HCT116 (cell line): ENCODE measurements around the gene METTL26. TPM values are rescaled to one million over a fixed set of nuclear protein-coding genes. Genes with fewer than 3 reads are reported as not detected.

Experiments used
- ATAC-seq: fragments of 200-7000 bp; cut with Tn5 transposase; 2 replicates; pipeline ENCODE4 v1.9.1; 2020; ENCODE audit warnings: mild to moderate bottlenecking, moderate library complexity
- BruUV-seq: library from RNA; stranded (reverse); fragments of 400-500 nt; replicated peaks from 2 replicates; lab custom pipeline; 2021; lab: Mats Ljungman, UMichigan
- CTCF ChIA-PET: fragments of 300-600 bp; sonication (Branson Sonifier 250); formaldehyde crosslinking; loops from one replicate; lab custom pipeline; 2021; ENCODE audit warnings: antibody characterized with exemption; lab: Charles Lee
- POLR2A ChIA-PET: fragments of 300-600, 350-600 bp; sonication (Branson Sonifier 250); formaldehyde crosslinking; loops from one replicate; lab custom pipeline; 2021; ENCODE audit warnings: antibody characterized with exemption; lab: Charles Lee
- RAD21 ChIA-PET, 2 experiments: fragments of 300-600 bp; sonication (Branson Sonifier 250); formaldehyde crosslinking; loops; one replicate each; lab custom pipeline; 2023; ENCODE audit warnings: low total read pairs in 2 of 2; ENCODE audit not compliant: uncharacterized antibody in 2 of 2, unreplicated experiment in 2 of 2, low non-redundant PET in 1 of 2; lab: Charles Lee
- DNase-seq: peaks from one replicate; pipeline ENCODE4 v3.0.0-alpha.2; 2010; ENCODE audit warnings: low read depth, low spot score
- H2AFZ ChIP-seq: fragments of 200-600 bp; shearing (Covaris generic), sonication (generic); 2 replicates; pipeline ENCODE4 v1.6.1; 2017; ENCODE audit warnings: low read depth, mixed run types, mixed read lengths, antibody characterized with exemption, low read length; ENCODE audit not compliant: poor library complexity, severe bottlenecking
- H3K27ac ChIP-seq: 2 replicates; pipeline ENCODE4 v1.5.1; 2012; ENCODE audit warnings: low read depth, low read length
- H3K27me3 ChIP-seq: fragments of 200-600 bp; sonication (generic); 2 replicates; pipeline ENCODE4 v1.6.1; 2016; ENCODE audit warnings: mixed run types, low read length, mixed read lengths; ENCODE audit not compliant: insufficient read depth
- H3K36me3 ChIP-seq, 2 experiments: fragments of 200-500 bp in 1 of 2; fragments of 200-600 bp in 1 of 2; sonication (Bioruptor generic) in 1 of 2; sonication (generic) in 1 of 2; 2 replicates each; pipeline versions ENCODE4 v1.5.1 to v1.6.1; 2014 to 2016; ENCODE audit warnings: low read length in 2 of 2, inconsistent platforms in 1 of 2, mixed read lengths in 1 of 2, mixed run types in 1 of 2; ENCODE audit not compliant: insufficient read depth in 2 of 2, control insufficient read depth in 1 of 2
- H3K4me1 ChIP-seq, 2 experiments: fragments of 200-600 bp in 1 of 2; sonication (generic) in 1 of 2; 2 replicates each; pipeline versions ENCODE4 v1.5.1 to v1.6.1; 2012 to 2017; ENCODE audit warnings: low read length in 2 of 2, inconsistent platforms in 1 of 2, mild to moderate bottlenecking in 1 of 2, mixed read lengths in 1 of 2, mixed run types in 1 of 2, moderate library complexity in 1 of 2; ENCODE audit not compliant: insufficient read depth in 2 of 2, control insufficient read depth in 1 of 2
- H3K4me2 ChIP-seq: fragments of 200-600 bp; sonication (generic); 2 replicates; pipeline ENCODE4 v1.6.1; 2017; ENCODE audit warnings: mixed run types, low read length, mixed read lengths
- H3K4me3 ChIP-seq, 2 experiments: fragments of 200-600 bp in 1 of 2; sonication (generic) in 1 of 2; replicated peaks in 1 of 2; 2 replicates each; pipeline ENCODE4 v1.5.1; 2011 to 2016; ENCODE audit warnings: low read length in 2 of 2, control low read depth in 1 of 2, low read depth in 1 of 2, mild to moderate bottlenecking in 1 of 2, mixed read lengths in 1 of 2, mixed run types in 1 of 2
- H3K79me2 ChIP-seq: fragments of 200-600 bp; sonication (generic); 2 replicates; pipeline ENCODE4 v1.6.1; 2017; ENCODE audit warnings: mild to moderate bottlenecking, mixed run types, low read length, moderate library complexity, mixed read lengths; ENCODE audit not compliant: insufficient read depth
- H3K9ac ChIP-seq: fragments of 200-600 bp; sonication (generic); 2 replicates; pipeline ENCODE4 v1.6.1; 2016; ENCODE audit warnings: low read length, mixed read lengths
- H3K9me2 ChIP-seq: fragments of 200-600 bp; sonication (generic), shearing (Covaris generic); 2 replicates; pipeline ENCODE4 v1.6.1; 2017; ENCODE audit warnings: mixed run types, mild to moderate bottlenecking, moderate library complexity; ENCODE audit not compliant: insufficient read depth
- H3K9me3 ChIP-seq, 2 experiments: fragments of 200-500 bp in 1 of 2; fragments of 200-600 bp in 1 of 2; sonication (Bioruptor generic) in 1 of 2; sonication (generic) in 1 of 2; 2 replicates each; pipeline ENCODE4 v1.6.1; 2014 to 2017; ENCODE audit warnings: low read length in 2 of 2, mixed read lengths in 2 of 2, inconsistent platforms in 1 of 2, low read depth in 1 of 2, mild to moderate bottlenecking in 1 of 2, mixed run types in 1 of 2, moderate library complexity in 1 of 2; ENCODE audit not compliant: control insufficient read depth in 1 of 2, insufficient read depth in 1 of 2
- H4K20me1 ChIP-seq: fragments of 200-600 bp; sonication (generic), shearing (Covaris generic); 2 replicates; pipeline ENCODE4 v1.6.1; 2017; ENCODE audit warnings: mixed run types, mild to moderate bottlenecking, moderate library complexity; ENCODE audit not compliant: insufficient read depth
- CBX3 ChIP-seq: IDR thresholded peaks from 2 replicates; pipeline ENCODE4 v1.6.1; 2012; ENCODE audit warnings: low read depth
- CEBPB ChIP-seq: IDR thresholded peaks from 2 replicates; pipeline ENCODE4 v1.6.1; 2012; ENCODE audit warnings: low read depth
- ELF1 ChIP-seq: IDR thresholded peaks from 2 replicates; pipeline ENCODE4 v1.6.1; 2012; ENCODE audit warnings: low read depth, borderline replicate concordance
- FOSL1 ChIP-seq: IDR thresholded peaks from 2 replicates; pipeline ENCODE4 v1.6.1; 2012; ENCODE audit warnings: low read depth
- JUND ChIP-seq: IDR thresholded peaks from 2 replicates; pipeline ENCODE4 v1.6.1; 2012
- POLR2A ChIP-seq: IDR thresholded peaks from 2 replicates; pipeline ENCODE4 v1.7.0; 2011; ENCODE audit warnings: borderline replicate concordance; ENCODE audit not compliant: insufficient read depth, insufficient read length; ENCODE audit errors: extremely low read depth
- POLR2AphosphoS5 ChIP-seq: IDR thresholded peaks from 2 replicates; pipeline ENCODE4 v1.6.1; 2011; ENCODE audit warnings: mild to moderate bottlenecking, low read depth, low read length, moderate library complexity
- SIN3A ChIP-seq: IDR thresholded peaks from 2 replicates; pipeline ENCODE4 v1.6.1; 2012; ENCODE audit warnings: low read depth
- SRF ChIP-seq: IDR thresholded peaks from 2 replicates; pipeline ENCODE4 v1.6.1; 2012; ENCODE audit warnings: low read depth
- YY1 ChIP-seq: IDR thresholded peaks from 2 replicates; pipeline ENCODE4 v1.6.1; 2011; ENCODE audit warnings: low read length, low read depth, moderate library complexity, mild to moderate bottlenecking; ENCODE audit not compliant: insufficient replicate concordance; ENCODE audit errors: extremely low read depth
- intact Hi-C: fragments of 100-400 bp; cut with micrococcal nuclease; formaldehyde crosslinking; loops from 2 replicates; pipeline ENCODE4 v1.10.0; 2022
- total RNA-seq: library from RNA; stranded (reverse); gene quantifications from one replicate; pipeline ENCODE4 v1.2.1, GENCODE V29; 2021; ENCODE audit not compliant: unreplicated experiment
- TF ChIP-seq, protein P1 (sequence below), 3 experiments: fragments of 200-600 bp in 1 of 3; sonication (generic) in 1 of 3; IDR thresholded peaks in 2 of 3; conservative IDR thresholded peaks in 1 of 3; 2 replicates each; pipeline ENCODE4 v1.5.1; 2012 to 2017; ENCODE audit warnings: low read depth in 2 of 3, low read length in 2 of 3, antibody characterized with exemption in 1 of 3, borderline replicate concordance in 1 of 3, control low read depth in 1 of 3, mild to moderate bottlenecking in 1 of 3, mixed read lengths in 1 of 3, mixed run types in 1 of 3, moderate library complexity in 1 of 3; ENCODE audit not compliant: insufficient read depth in 1 of 3

METTL26 gene
- total RNA-seq, 1 experiment from 2014 or later: 85.7 TPM

DNA sequence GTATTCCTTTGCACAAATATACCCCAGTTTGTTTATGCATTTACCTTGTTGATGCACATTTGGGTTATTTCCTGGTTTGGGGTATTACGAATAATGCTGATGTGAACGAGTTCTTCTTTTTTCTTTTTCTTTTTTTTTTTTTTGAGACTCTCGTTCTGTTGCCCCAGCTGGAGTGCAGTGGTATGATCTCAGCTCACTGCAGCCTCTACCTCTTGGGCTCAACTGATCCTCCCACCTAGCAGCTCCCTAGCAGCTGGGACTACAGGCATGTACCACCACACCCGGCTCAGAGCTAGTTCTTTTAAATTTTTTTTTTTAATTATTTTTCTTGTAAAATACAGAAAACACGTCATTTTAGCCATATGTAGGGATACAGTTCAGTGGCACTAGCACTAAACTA, 32.2 kb downstream of the METTL26 start:
- Histone ChIP-seq H3K9me2 (no peaks in the 10 kb centered on the region), H3K9me3 (no peaks in the 10 kb centered on the region), H4K20me1 (no peaks in the 10 kb centered on the region), H3K4me3 (no peak overlapping the region), H2AFZ (no peak overlapping the region), H3K36me3 (peaks cover 0 to 3% of the 10 kb centered on the region in 2 experiments; a peak in 1 of 4 replicates), H3K27ac (no peak overlapping the region), H3K79me2 (peaks cover 4% of the 10 kb centered on the region; the same call in 1 of the 2 replicates), H3K27me3 (no peaks in the 10 kb centered on the region), H3K4me1 (no peaks in the 10 kb centered on the region), H3K9ac (no peak overlapping the region), H3K4me2 (no peak overlapping the region)
- ChIA-PET RAD21 (no interaction called here), POLR2A (no interaction called here), CTCF (no interaction called here)
- no peak for DNase-seq
- intact Hi-C loops: no loop called here
- no peak for ATAC-seq
- TF ChIP-seq CEBPB: no peak
- TF ChIP-seq YY1: no peak
- no peak for TF ChIP-seq ELF1
- TF ChIP-seq POLR2AphosphoS5: no peak
- TF ChIP-seq SRF: no peak
- no peak for TF ChIP-seq CBX3
- no peak for TF ChIP-seq POLR2A
- no peak for TF ChIP-seq FOSL1
- no peak for TF ChIP-seq JUND
- no TSS peak for BruUV-seq

DNA sequence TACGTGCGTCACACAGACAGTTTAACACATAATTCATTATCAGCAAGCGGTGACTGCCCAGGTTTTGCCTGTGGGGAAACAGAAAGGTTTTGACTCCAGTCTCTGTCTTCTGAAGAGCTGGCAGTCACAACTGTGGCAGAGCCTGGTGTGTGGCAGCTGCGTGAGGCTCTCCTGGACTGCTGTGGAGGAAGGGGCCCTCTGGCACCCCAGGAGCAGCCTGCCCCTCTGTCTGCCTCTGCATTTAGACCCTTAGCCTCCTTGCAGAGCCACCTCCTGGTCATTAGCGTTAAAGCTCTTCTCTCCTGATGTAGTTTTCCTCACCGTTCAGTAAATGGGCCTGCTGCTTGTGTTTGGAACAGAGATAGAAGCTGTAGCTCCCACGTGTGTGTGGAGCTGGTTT, 35.3 kb downstream of the METTL26 start:
- peaks cover 4% of the 10 kb centered on the region; the same call in 1 of the 2 replicates for H3K79me2 ChIP-seq
- no peaks in the 10 kb centered on the region for H4K20me1 ChIP-seq
- no peak for TF ChIP-seq SIN3A
- TF ChIP-seq, protein P1, sequence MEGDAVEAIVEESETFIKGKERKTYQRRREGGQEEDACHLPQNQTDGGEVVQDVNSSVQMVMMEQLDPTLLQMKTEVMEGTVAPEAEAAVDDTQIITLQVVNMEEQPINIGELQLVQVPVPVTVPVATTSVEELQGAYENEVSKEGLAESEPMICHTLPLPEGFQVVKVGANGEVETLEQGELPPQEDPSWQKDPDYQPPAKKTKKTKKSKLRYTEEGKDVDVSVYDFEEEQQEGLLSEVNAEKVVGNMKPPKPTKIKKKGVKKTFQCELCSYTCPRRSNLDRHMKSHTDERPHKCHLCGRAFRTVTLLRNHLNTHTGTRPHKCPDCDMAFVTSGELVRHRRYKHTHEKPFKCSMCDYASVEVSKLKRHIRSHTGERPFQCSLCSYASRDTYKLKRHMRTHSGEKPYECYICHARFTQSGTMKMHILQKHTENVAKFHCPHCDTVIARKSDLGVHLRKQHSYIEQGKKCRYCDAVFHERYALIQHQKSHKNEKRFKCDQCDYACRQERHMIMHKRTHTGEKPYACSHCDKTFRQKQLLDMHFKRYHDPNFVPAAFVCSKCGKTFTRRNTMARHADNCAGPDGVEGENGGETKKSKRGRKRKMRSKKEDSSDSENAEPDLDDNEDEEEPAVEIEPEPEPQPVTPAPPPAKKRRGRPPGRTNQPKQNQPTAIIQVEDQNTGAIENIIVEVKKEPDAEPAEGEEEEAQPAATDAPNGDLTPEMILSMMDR (IDR thresholded peaks at IDR 0.05 in 2 of 3, conservative IDR thresholded peaks at IDR 0.05 in 1 of 3; ENCODE audit: borderline replicate concordance in 1 of 3, insufficient read depth in 1 of 3, low read depth in 2 of 3, low read length in 2 of 3): peak in 1 of 3 experiments; percentile 10; a peak in 1 of 6 replicates

More for the DNA sequence above, 35.3 kb downstream of the METTL26 start:
- ATAC-seq: no peak
- Histone ChIP-seq H3K27me3 (no peaks in the 10 kb centered on the region), H3K27ac (no peak overlapping the region), H3K4me1 (no peaks in the 10 kb centered on the region), H3K9me2 (no peaks in the 10 kb centered on the region), H2AFZ (no peak overlapping the region), H3K9ac (no peak overlapping the region), H3K36me3 (peaks cover 0 to 3% of the 10 kb centered on the region in 2 experiments; a peak in 1 of 4 replicates), H3K9me3 (no peaks in the 10 kb centered on the region), H3K4me3 (no peak overlapping the region), H3K4me2 (no peak overlapping the region)
- ChIA-PET RAD21 (no interaction called here), CTCF (no interaction called here), POLR2A (no interaction called here)
- no peak for DNase-seq
- BruUV-seq: no TSS peak
- intact Hi-C loops: no loop called here
